NCI-H1930 (cell line): ENCODE measurements around the gene CDH18.

Experiments used
- DNase-seq, 2 experiments: peaks; one replicate each; lab custom pipeline; 2025; lab: John Stamatoyannopoulos, UW

The CDH18 gene

GRCh38 chr5:19928562-19929421 is 59.2 kb downstream of the CDH18 start:
- DNase-seq = no peak

GRCh38 chr5:19927919-19928318 is 60.1 kb downstream of the CDH18 start:
- DNase-seq = peak; percentile 39 to 48

GRCh38 chr5:19927170-19927569 is 60.8 kb downstream of the CDH18 start:
- no peak for DNase-seq

GRCh38 chr5:19923742-19924141 is 64.3 kb downstream of the CDH18 start:
- DNase-seq = no peak

- no peak for DNase-seq
Observed at GRCh38 chr5:19920761-19921160, 67.2 kb downstream of the CDH18 start.

GRCh38 chr5:19918780-19919179 is 69.2 kb downstream of the CDH18 start:
- no peak for DNase-seq

- DNase-seq = no peak
Observed at GRCh38 chr5:19917588-19918122, 70.3 kb downstream of the CDH18 start.

GRCh38 chr5:19910136-19910535 is 77.9 kb downstream of the CDH18 start:
- no peak for DNase-seq

- DNase-seq = no peak
Observed at GRCh38 chr5:19904766-19905165, 83.2 kb downstream of the CDH18 start.

- DNase-seq = no peak
Observed at GRCh38 chr5:19903611-19904010, 84.4 kb downstream of the CDH18 start.

- DNase-seq = no peak
Observed at GRCh38 chr5:19902316-19902934, 85.6 kb downstream of the CDH18 start.

- no peak for DNase-seq
Observed at GRCh38 chr5:19900269-19900668, 87.7 kb downstream of the CDH18 start.

GRCh38 chr5:19891658-19892057 is 96.3 kb downstream of the CDH18 start:
- DNase-seq = no peak

- peak in 1 of 2 experiments; percentile 26 for DNase-seq
Observed at GRCh38 chr5:19886123-19886917, 101.7 kb downstream of the CDH18 start.

- no peak for DNase-seq
Observed at GRCh38 chr5:19885040-19885824, 102.8 kb downstream of the CDH18 start.

- DNase-seq = peak; percentile 43 to 74
Observed at GRCh38 chr5:19880859-19881436, 107.1 kb downstream of the CDH18 start.

- no peak for DNase-seq
Observed at GRCh38 chr5:19880458-19880857, 107.5 kb downstream of the CDH18 start.

GRCh38 chr5:19874811-19875210 is 113.2 kb downstream of the CDH18 start:
- DNase-seq = no peak

- DNase-seq = no peak
Observed at GRCh38 chr5:19866090-19866450, 121.9 kb downstream of the CDH18 start.

GRCh38 chr5:19865336-19866089 is 122.5 kb downstream of the CDH18 start:
- DNase-seq = no peak

GRCh38 chr5:19862711-19863110 is 125.3 kb downstream of the CDH18 start:
- DNase-seq = no peak
